B cell (primary cell): ENCODE data around the gene DMAC2.

Experiments
- EZH2 ChIP-seq: IDR thresholded peaks from 2 replicates; pipeline ENCODE4 v1.6.1; 2012; ENCODE audit warnings: borderline replicate concordance, low read depth, mild to moderate bottlenecking, moderate library complexity, low read length; ENCODE audit not compliant: insufficient read depth, poor library complexity, severe bottlenecking
- TF ChIP-seq, protein P1 (sequence below): fragments of 200-600 bp; IDR thresholded peaks from one replicate; pipeline ENCODE4 v1.8.0; 2022; ENCODE audit warnings: antibody characterized with exemption, mild to moderate bottlenecking

GRCh38 chr19:41455936-41456335 lies 16.2 kb upstream of the DMAC2 start:
- TF ChIP-seq, protein P1, sequence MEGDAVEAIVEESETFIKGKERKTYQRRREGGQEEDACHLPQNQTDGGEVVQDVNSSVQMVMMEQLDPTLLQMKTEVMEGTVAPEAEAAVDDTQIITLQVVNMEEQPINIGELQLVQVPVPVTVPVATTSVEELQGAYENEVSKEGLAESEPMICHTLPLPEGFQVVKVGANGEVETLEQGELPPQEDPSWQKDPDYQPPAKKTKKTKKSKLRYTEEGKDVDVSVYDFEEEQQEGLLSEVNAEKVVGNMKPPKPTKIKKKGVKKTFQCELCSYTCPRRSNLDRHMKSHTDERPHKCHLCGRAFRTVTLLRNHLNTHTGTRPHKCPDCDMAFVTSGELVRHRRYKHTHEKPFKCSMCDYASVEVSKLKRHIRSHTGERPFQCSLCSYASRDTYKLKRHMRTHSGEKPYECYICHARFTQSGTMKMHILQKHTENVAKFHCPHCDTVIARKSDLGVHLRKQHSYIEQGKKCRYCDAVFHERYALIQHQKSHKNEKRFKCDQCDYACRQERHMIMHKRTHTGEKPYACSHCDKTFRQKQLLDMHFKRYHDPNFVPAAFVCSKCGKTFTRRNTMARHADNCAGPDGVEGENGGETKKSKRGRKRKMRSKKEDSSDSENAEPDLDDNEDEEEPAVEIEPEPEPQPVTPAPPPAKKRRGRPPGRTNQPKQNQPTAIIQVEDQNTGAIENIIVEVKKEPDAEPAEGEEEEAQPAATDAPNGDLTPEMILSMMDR: no peak
- no peak for TF ChIP-seq EZH2
